ENCODE data around the gene COLEC11.

The COLEC11 gene

DNA sequence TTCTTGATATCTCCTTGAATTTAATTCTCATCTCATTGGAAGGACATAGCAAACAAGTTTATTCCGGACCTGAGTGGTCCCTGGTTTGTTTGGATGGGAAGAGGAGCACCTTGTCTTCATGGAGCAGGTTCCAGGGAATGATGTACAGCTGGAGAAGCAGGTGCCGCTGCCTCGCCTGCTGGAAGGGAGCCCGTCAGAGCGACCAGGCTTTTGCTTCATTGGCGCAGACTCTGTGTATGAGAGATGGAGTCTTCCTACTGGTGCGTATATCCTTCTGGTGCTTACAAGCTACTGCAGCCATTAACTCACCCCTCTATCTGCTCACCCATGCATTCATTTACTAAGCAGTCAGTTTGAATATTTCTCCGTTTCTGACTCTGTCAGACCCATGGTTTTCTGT is 51.5 kb downstream of the COLEC11 start:
- H3K27ac ChIP-seq = no peak overlapping the region
- no peak for TF ChIP-seq ZFX (IDR thresholded peaks at IDR 0.05; ENCODE audit: borderline replicate concordance)
- TF ChIP-seq, protein P1, sequence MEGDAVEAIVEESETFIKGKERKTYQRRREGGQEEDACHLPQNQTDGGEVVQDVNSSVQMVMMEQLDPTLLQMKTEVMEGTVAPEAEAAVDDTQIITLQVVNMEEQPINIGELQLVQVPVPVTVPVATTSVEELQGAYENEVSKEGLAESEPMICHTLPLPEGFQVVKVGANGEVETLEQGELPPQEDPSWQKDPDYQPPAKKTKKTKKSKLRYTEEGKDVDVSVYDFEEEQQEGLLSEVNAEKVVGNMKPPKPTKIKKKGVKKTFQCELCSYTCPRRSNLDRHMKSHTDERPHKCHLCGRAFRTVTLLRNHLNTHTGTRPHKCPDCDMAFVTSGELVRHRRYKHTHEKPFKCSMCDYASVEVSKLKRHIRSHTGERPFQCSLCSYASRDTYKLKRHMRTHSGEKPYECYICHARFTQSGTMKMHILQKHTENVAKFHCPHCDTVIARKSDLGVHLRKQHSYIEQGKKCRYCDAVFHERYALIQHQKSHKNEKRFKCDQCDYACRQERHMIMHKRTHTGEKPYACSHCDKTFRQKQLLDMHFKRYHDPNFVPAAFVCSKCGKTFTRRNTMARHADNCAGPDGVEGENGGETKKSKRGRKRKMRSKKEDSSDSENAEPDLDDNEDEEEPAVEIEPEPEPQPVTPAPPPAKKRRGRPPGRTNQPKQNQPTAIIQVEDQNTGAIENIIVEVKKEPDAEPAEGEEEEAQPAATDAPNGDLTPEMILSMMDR (IDR thresholded peaks at IDR 0.05) = no peak

DNA sequence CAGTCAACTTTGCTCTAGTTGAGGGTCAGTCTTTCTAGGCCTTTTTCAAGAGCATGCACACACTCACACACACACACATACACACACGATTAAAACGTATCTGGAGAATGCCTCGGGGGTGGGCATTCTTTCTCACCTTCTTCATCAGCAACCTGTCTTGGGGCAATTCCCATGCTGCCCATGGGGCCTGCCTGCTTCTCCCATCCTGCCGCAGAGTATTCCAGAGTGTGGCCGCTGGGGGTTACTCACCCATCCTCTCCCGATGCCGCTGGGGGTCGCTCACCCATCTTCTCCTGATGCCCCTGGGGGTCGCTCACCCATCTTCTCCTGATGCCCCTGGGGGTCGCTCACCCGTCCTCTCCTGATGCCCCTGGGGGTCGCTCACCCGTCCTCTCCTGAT is 52.3 kb downstream of the COLEC11 start:
- H3K27ac ChIP-seq = no peak overlapping the region
- TF ChIP-seq ZFX (IDR thresholded peaks at IDR 0.05; ENCODE audit: borderline replicate concordance) = no peak

DNA sequence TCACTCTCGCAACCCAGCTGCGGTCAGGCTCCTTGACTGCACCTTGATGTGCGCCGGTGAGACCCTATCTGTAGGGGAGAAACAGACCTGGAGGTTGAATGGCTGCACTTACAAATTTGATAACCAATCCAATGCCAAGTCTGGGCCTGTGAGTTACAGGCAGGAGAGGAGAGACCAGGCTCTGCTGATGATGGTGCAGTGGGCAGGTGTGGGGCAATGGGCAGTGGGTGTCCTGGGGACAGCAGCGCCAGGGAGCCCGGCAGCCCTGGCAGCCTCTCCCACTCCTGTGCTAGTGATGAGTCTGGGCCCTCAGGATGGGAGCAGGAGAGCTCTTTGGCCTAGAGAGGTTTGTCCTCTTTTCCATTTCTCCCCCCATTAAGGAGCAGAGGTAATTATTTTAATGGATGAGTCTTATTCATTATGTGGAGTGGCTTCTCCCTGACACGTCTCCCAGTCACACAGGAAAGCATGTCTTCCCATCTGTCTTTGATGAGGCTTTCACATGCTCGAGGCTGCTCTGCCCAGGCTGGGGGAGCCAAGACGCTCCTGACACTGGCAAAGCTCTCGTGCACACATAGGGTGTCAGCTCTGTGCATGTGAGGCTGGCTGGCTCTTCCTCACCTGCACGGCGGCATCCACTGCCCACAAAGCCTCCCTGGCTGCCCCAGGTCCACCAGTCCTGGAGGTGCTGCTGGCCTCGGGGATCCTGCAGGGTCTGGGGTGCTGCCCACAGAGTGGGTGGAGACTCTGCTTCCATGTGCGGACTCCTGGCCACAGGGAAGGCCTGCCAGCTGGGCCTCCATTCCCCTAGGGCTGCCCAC is 53.1 kb downstream of the COLEC11 start:
- H3K27ac ChIP-seq = no peak overlapping the region
- no peak for TF ChIP-seq ZFX (IDR thresholded peaks at IDR 0.05; ENCODE audit: borderline replicate concordance)
- TF ChIP-seq, protein P1 (IDR thresholded peaks at IDR 0.05) = no peak

DNA sequence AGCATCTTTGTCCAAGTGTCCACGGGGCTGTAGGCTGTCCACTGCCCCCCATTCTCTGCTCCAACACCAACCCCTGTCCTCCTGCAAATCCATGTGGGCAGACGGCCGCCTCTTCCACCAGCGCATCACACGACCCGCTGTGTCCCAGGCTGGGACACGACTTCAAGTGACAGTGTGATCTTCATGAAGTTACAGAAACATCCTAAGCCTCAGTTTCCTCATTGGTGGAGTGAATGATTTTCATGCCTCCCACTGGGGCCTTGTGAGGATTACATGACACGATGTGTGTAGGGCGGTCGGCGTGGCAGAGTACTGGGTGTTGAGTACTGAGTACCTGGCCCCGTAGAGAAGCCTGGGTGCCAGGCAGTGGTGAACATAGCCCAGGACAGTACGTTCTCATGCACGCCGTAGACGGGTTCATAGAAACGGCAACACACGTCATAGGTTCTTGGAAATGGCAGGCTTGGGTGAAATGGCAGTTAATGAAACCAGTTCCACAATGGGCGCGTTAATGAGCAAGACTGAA is 53.8 kb downstream of the COLEC11 start:
- H3K27ac ChIP-seq = no peak overlapping the region
- no peak for TF ChIP-seq ZFX (IDR thresholded peaks at IDR 0.05; ENCODE audit: borderline replicate concordance)
- TF ChIP-seq, protein P1 (IDR thresholded peaks at IDR 0.05) = no peak

DNA sequence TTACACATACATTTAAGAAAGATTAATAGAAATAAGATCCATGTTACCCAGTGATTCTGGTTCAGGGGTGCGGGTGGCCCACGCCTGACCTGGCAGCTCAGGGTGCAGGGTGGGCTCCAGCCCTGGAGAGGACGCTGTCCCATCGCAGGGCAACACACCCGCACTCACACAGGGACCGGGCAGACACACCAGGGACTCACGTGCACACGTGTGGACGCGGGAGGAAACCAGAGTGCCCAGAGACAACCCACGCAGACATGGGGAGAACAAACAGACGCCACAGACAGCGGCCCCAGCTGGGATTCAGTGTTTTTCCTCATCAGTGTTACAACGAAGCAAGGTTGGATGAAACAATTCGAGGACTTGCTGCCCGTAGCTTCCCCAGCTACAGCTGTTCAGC is 54.7 kb downstream of the COLEC11 start:
- H3K27ac ChIP-seq = no peak overlapping the region
- no peak for TF ChIP-seq ZFX (IDR thresholded peaks at IDR 0.05; ENCODE audit: borderline replicate concordance)
- TF ChIP-seq, protein P1 (IDR thresholded peaks at IDR 0.05) = no peak

DNA sequence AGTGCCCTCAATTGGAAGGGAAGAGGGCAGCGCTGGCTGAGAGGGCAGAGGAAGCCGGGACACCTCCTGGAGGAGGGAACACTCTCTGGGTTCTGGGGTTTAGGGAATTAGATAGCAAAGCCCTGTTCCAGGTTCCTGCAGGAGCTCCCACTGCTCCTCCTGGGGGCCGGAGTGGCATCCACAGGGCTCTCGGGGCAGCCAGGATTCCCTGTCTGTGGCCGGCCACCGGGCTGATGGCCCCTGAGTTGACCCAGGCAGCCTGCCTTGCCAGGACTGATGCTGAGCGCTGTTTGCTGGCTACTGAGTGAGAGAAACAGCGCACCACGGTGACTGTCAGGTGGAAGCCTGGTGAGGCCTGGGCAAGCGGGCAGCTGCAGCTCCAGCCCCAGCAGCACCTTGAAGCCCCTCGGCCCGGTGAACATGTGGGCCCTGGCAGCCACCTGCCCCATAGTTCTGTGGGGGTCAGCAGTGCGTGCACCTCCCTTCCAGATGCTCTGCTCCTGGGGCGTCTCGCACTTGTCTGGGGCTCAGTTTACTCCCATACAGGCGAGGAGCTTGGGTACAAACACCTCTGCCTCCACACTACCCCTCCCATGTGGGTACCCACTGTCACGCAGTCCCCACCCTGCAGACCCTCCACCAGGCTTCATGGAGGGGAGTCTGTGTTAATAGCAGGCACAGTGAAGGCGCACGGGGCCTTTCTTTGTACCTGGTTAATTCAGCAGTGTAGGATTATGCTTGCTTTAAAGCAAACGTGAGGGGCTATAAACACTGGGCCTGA is 55.4 kb downstream of the COLEC11 start:
- H3K27ac ChIP-seq = no peak overlapping the region
- TF ChIP-seq, protein P1 (IDR thresholded peaks at IDR 0.05) = no peak
- TF ChIP-seq ZFX (IDR thresholded peaks at IDR 0.05; ENCODE audit: borderline replicate concordance) = no peak

DNA sequence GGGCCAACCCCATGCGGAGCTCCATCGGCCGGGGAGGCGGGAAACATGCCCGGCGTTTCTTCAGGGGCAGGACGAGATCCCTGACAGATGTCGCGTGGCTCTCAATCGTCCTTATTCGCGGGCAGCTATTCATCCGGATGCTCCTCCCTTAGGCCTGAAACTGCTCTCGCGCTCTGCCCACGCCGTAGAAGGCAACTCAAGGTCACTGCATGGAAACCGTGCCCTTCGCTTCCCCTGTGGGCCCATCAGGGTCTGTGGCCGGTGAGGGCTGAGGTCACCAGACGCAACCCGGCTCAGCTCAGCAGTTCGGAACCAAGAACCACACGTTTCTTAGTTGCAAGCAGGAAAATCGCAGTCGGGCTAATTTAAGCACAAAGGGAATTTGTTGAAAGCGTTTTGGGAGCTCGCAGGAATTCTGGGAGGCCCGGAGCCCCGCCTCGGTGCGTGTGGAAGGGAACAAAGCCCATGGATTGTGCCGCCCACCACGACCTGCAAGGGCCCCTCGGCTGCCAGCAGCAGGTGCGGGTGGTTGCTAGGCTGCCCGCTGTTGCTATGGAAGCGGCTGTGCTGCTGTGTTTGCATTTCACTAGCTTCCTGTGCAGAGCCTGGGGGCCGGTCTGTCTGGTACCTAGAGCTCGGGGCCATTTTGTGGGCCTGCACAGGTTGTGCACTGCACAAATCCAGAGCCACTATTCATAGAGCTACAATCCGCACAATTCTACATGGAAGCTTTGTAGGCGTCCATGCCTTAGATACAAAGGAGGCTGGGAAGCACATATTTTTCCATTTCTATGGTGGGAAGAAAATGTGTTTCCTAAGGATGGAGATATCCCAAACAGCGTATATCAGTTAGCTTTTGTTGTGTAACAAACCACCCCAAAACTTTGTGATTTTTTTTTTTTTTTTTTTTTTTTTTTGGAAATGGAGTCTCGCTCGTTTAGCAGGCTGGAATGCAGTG is 57.1 kb downstream of the COLEC11 start:
- H3K27ac ChIP-seq = peak overlapping the region; percentile 54
- TF ChIP-seq, protein P1 (IDR thresholded peaks at IDR 0.05) = no peak
- TF ChIP-seq ZFX (IDR thresholded peaks at IDR 0.05; ENCODE audit: borderline replicate concordance) = no peak
